KMS-11 (cell line): ENCODE measurements around the gene SEPHS2.

ENCODE experiments used
- H2AFZ ChIP-seq: fragments of 200-600 bp; sonication (generic); 2 replicates; pipeline ENCODE4 v1.6.1; 2016; ENCODE audit warnings: antibody characterized with exemption, mixed run types, low read depth
- H3K27ac ChIP-seq: fragments of 200-600 bp; sonication (generic); 2 replicates; pipeline ENCODE4 v1.6.1; 2016; ENCODE audit warnings: mild to moderate bottlenecking, mixed run types
- H3K27me3 ChIP-seq: fragments of 200-600 bp; sonication (generic); 2 replicates; pipeline ENCODE4 v1.6.1; 2017; ENCODE audit warnings: mild to moderate bottlenecking, low read depth, mixed run types, moderate library complexity; ENCODE audit not compliant: insufficient read depth
- H3K36me3 ChIP-seq: fragments of 200-600 bp; sonication (generic); 2 replicates; pipeline ENCODE4 v1.6.1; 2017; ENCODE audit warnings: mild to moderate bottlenecking, mixed run types; ENCODE audit not compliant: insufficient read depth
- H3K4me1 ChIP-seq: fragments of 200-600 bp; sonication (generic); 2 replicates; pipeline ENCODE4 v1.6.1; 2016; ENCODE audit warnings: mild to moderate bottlenecking, low read depth, mixed run types; ENCODE audit not compliant: poor library complexity, severe bottlenecking
- H3K4me2 ChIP-seq: fragments of 200-600 bp; sonication (generic); 2 replicates; pipeline ENCODE4 v1.7.0; 2016; ENCODE audit warnings: mild to moderate bottlenecking, mixed run types
- H3K4me3 ChIP-seq: fragments of 200-600 bp; sonication (generic); IDR thresholded peaks from 2 replicates; pipeline ENCODE4 v1.6.1; 2017; ENCODE audit warnings: low read depth, low read length, mixed read lengths; ENCODE audit not compliant: insufficient read depth
- H3K79me2 ChIP-seq: fragments of 200-600 bp; sonication (generic); 2 replicates; pipeline ENCODE4 v1.6.1; 2016; ENCODE audit warnings: low read depth, mixed run types; ENCODE audit not compliant: insufficient read depth
- H3K9ac ChIP-seq: fragments of 200-600 bp; sonication (generic); 2 replicates; pipeline ENCODE4 v1.6.1; 2016; ENCODE audit warnings: mild to moderate bottlenecking, mixed run types
- H4K20me1 ChIP-seq: fragments of 200-600 bp; sonication (generic); 2 replicates; pipeline ENCODE4 v1.6.1; 2016; ENCODE audit warnings: mild to moderate bottlenecking, mixed run types; ENCODE audit not compliant: insufficient read depth
- CTCF ChIP-seq: fragments of 200-600 bp; sonication (generic); conservative IDR thresholded peaks from 2 replicates; pipeline ENCODE4 v1.6.1; 2017; ENCODE audit warnings: low read depth, mild to moderate bottlenecking, antibody characterized with exemption, low read length, moderate library complexity, mixed read lengths

SEPHS2 gene

GRCh38 chr16:30459456-30459855 is 13.8 kb upstream of the SEPHS2 start:
- Histone ChIP-seq H3K9ac (peak overlapping the region; percentile 58), H3K79me2 (no peaks in the 10 kb centered on the region), H3K4me2 (peak overlapping the region; percentile 67), H3K27me3 (no peaks in the 10 kb centered on the region), H3K4me1 (peaks cover 61% of the 10 kb centered on the region), H3K36me3 (no peaks in the 10 kb centered on the region), H4K20me1 (no peaks in the 10 kb centered on the region), H2AFZ (peak overlapping the region; percentile 27; the same call in 1 of the 2 replicates), H3K27ac (peak overlapping the region; percentile 91), H3K4me3 (no peak overlapping the region)
- TF ChIP-seq CTCF, result no peak

- H3K79me2 ChIP-seq, result no peaks in the 10 kb centered on the region
- H3K9ac ChIP-seq, result peak overlapping the region; percentile 58
- no peaks in the 10 kb centered on the region for H3K36me3 ChIP-seq
- no peak overlapping the region for H3K4me3 ChIP-seq
- H2AFZ ChIP-seq, result peak overlapping the region; percentile 27; the same call in 1 of the 2 replicates
- H3K27ac ChIP-seq, result peak overlapping the region; percentile 91
- H3K4me2 ChIP-seq, result peak overlapping the region; percentile 67
- H4K20me1 ChIP-seq, result no peaks in the 10 kb centered on the region
- no peaks in the 10 kb centered on the region for H3K27me3 ChIP-seq
- no peak for TF ChIP-seq CTCF
- peaks cover 61% of the 10 kb centered on the region for H3K4me1 ChIP-seq
Measured at GRCh38 chr16:30458561-30459394, 13.1 kb upstream of the SEPHS2 start.

GRCh38 chr16:30457743-30458560 is 12.3 kb upstream of the SEPHS2 start:
- no peak for TF ChIP-seq CTCF
- Histone ChIP-seq H3K36me3 (no peaks in the 10 kb centered on the region), H3K4me3 (no peak overlapping the region), H3K4me2 (peak overlapping the region; percentile 67; the same call in 1 of the 2 replicates), H3K9ac (no peak overlapping the region), H3K79me2 (no peaks in the 10 kb centered on the region), H3K27me3 (no peaks in the 10 kb centered on the region), H4K20me1 (no peaks in the 10 kb centered on the region), H3K4me1 (peaks cover 61% of the 10 kb centered on the region), H2AFZ (peak overlapping the region; percentile 27; the same call in 1 of the 2 replicates), H3K27ac (peak overlapping the region; percentile 91)

- Histone ChIP-seq H3K27me3 (no peaks in the 10 kb centered on the region), H3K4me3 (no peak overlapping the region), H3K9ac (no peak overlapping the region), H3K36me3 (no peaks in the 10 kb centered on the region), H3K27ac (peak overlapping the region; percentile 91; the same call in 1 of the 2 replicates), H3K4me2 (peak overlapping the region; percentile 34; the same call in 1 of the 2 replicates), H3K79me2 (no peaks in the 10 kb centered on the region), H4K20me1 (no peaks in the 10 kb centered on the region), H2AFZ (peak overlapping the region; percentile 28; the same call in 1 of the 2 replicates), H3K4me1 (peaks cover 61% of the 10 kb centered on the region)
- no peak for TF ChIP-seq CTCF
Measured at GRCh38 chr16:30457256-30457655, 11.6 kb upstream of the SEPHS2 start.
